NOMO-1 treated with DMSO at 0.1 percent for 48 hours (cell line): ENCODE measurements around the gene ZCCHC24.

Experiments
- DNase-seq: peaks from one replicate; lab custom pipeline; 2025; ENCODE audit not compliant: unreplicated experiment; lab: John Stamatoyannopoulos, UW

ZCCHC24 gene

GRCh38 chr10:79400146-79401004, 45.0 kb downstream of the ZCCHC24 start:
- peak; percentile 15 for DNase-seq

GRCh38 chr10:79399223-79399831, 46.1 kb downstream of the ZCCHC24 start:
- no peak for DNase-seq

- DNase-seq: no peak
These were observed 46.8 kb downstream of the ZCCHC24 start for GRCh38 chr10:79398642-79399041.

- no peak for DNase-seq
These were observed 47.7 kb downstream of the ZCCHC24 start for GRCh38 chr10:79397575-79398303.

- DNase-seq: no peak
These were observed 48.4 kb downstream of the ZCCHC24 start for GRCh38 chr10:79397051-79397450.

GRCh38 chr10:79396520-79396919, 48.9 kb downstream of the ZCCHC24 start:
- no peak for DNase-seq

- no peak for DNase-seq
These were observed 50.8 kb downstream of the ZCCHC24 start for GRCh38 chr10:79394664-79395063.

- DNase-seq: no peak
These were observed 51.4 kb downstream of the ZCCHC24 start for GRCh38 chr10:79393924-79394610.

GRCh38 chr10:79393221-79393923, 52.1 kb downstream of the ZCCHC24 start:
- DNase-seq: no peak

GRCh38 chr10:79392506-79393176, 52.8 kb downstream of the ZCCHC24 start:
- DNase-seq: no peak

- no peak for DNase-seq
These were observed 53.4 kb downstream of the ZCCHC24 start for GRCh38 chr10:79392020-79392398.

- no peak for DNase-seq
These were observed 54.0 kb downstream of the ZCCHC24 start for GRCh38 chr10:79391231-79392019.

GRCh38 chr10:79390551-79391229, 54.7 kb downstream of the ZCCHC24 start:
- no peak for DNase-seq

- DNase-seq: no peak
These were observed 55.4 kb downstream of the ZCCHC24 start for GRCh38 chr10:79390057-79390456.

GRCh38 chr10:79387974-79388850, 57.2 kb downstream of the ZCCHC24 start:
- DNase-seq: no peak

GRCh38 chr10:79387466-79387973, 57.9 kb downstream of the ZCCHC24 start:
- no peak for DNase-seq

GRCh38 chr10:79386637-79387465, 58.6 kb downstream of the ZCCHC24 start:
- no peak for DNase-seq
